WTC11 (cell line): ENCODE measurements around the gene SLC1A3.

Source experiments
- AFF4 ChIP-seq: sonication (generic); formaldehyde crosslinking; IDR thresholded peaks from 2 replicates; pipeline ENCODE4 v1.8.1; 2023; ENCODE audit warnings: mild to moderate bottlenecking, missing genetic modification reagents, borderline replicate concordance
- CTCF ChIP-seq: fragments of 200-600 bp; IDR thresholded peaks from 2 replicates; pipeline ENCODE4 v1.8.0; 2022; ENCODE audit warnings: antibody characterized with exemption
- PREB ChIP-seq: sonication (generic); formaldehyde crosslinking; IDR thresholded peaks from 2 replicates; pipeline ENCODE4 v1.8.1; 2022; ENCODE audit warnings: mild to moderate bottlenecking, missing genetic modification reagents, moderate library complexity, borderline replicate concordance
- USF2 ChIP-seq: sonication (generic); formaldehyde crosslinking; IDR thresholded peaks from 2 replicates; pipeline ENCODE4 v1.8.1; 2023; ENCODE audit warnings: mild to moderate bottlenecking, missing genetic modification reagents, moderate library complexity
- ZNF232 ChIP-seq: sonication (generic); formaldehyde crosslinking; IDR thresholded peaks from 2 replicates; pipeline ENCODE4 v1.8.0; 2022; ENCODE audit warnings: mild to moderate bottlenecking, missing genetic modification reagents
- ZNF281 ChIP-seq: sonication (generic); formaldehyde crosslinking; IDR thresholded peaks from 2 replicates; pipeline ENCODE4 v1.8.0; 2023; ENCODE audit warnings: mild to moderate bottlenecking, missing genetic modification reagents

- TF ChIP-seq PREB (CRISPR knock-in tag) (no peak), CTCF (no peak), AFF4 (CRISPR knock-in tag) (no peak), ZNF232 (CRISPR knock-in tag) (no peak), USF2 (CRISPR knock-in tag) (no peak), ZNF281 (CRISPR knock-in tag) (no peak)
Measured at GRCh38 chr5:36726767-36727166, 120.4 kb downstream of the SLC1A3 start.
